Measurements from ENCODE around the gene NR2C2.

Gene NR2C2

DNA sequence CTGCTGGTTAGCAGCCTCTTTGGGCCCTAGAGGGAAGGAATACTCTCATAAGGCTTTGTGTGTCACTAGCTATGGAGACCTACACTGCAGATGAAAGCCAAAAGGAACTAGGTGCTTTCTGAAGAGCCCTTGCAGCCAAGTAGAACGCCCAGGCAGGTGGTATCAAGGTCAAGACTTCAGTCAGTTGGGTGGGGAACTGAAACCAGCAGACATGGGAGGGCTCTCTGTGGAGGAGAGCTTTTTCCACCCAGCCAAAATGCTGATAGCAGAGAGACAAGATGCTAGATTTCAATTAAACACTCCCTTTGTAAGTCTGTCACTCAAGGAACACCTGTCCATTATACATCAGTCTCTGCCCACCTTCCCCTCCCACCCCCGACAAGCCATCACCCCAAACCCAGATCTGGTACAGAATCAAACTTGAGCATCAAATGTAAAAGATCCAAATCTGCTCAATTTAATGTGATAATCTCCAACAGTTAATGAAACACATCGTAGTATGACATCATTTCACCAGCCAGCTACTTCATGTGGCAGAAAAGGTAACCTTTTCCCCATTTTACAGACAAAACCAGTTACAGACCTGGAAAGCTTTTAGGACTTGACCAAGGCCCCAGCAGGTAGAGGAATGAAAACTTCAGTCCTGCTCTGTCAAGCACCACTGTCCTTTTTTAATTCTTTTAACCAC lies 103.2 kb downstream of the NR2C2 start:
- DNase-seq (ENCODE audit: low read depth): no peak
- H3K4me3 ChIP-seq (ENCODE audit: low read depth, low read length): no peak overlapping the region
- TF ChIP-seq, protein P1, sequence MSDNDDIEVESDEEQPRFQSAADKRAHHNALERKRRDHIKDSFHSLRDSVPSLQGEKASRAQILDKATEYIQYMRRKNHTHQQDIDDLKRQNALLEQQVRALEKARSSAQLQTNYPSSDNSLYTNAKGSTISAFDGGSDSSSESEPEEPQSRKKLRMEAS (IDR thresholded peaks at IDR 0.05; ENCODE audit: low read depth, low read length): no peak
- TF ChIP-seq, protein P2, sequence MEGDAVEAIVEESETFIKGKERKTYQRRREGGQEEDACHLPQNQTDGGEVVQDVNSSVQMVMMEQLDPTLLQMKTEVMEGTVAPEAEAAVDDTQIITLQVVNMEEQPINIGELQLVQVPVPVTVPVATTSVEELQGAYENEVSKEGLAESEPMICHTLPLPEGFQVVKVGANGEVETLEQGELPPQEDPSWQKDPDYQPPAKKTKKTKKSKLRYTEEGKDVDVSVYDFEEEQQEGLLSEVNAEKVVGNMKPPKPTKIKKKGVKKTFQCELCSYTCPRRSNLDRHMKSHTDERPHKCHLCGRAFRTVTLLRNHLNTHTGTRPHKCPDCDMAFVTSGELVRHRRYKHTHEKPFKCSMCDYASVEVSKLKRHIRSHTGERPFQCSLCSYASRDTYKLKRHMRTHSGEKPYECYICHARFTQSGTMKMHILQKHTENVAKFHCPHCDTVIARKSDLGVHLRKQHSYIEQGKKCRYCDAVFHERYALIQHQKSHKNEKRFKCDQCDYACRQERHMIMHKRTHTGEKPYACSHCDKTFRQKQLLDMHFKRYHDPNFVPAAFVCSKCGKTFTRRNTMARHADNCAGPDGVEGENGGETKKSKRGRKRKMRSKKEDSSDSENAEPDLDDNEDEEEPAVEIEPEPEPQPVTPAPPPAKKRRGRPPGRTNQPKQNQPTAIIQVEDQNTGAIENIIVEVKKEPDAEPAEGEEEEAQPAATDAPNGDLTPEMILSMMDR (IDR thresholded peaks at IDR 0.05; ENCODE audit: low read depth, low read length): no peak
- TF ChIP-seq MYC (IDR thresholded peaks at IDR 0.05; ENCODE audit: low read depth, low read length) (no peak), POLR2A (IDR thresholded peaks at IDR 0.05; ENCODE audit: extremely low read depth, insufficient read length) (no peak)

DNA sequence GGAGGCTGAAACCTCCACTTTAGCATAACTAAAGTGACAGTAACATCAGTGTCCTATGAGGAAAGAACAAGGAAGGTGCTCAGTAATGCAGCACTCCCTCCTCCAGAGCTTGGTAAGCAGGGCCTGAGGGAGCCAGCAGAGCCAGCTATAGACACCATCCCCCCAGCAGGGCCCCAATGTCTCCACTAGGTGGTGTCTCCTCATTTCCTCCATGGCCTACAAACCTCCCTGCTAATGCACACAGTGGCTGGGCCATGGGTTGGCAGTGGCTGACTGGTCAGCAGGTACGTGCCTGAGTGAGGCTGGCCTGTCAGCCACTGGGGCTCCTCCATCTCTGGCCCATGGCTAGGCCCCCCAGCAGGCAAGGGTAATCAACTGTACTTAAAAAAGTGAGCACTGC lies 104.1 kb downstream of the NR2C2 start:
- TF ChIP-seq, protein P1 (IDR thresholded peaks at IDR 0.05; ENCODE audit: low read depth, low read length): no peak
- TF ChIP-seq POLR2A (IDR thresholded peaks at IDR 0.05; ENCODE audit: extremely low read depth, insufficient read length): no peak
- TF ChIP-seq MYC (IDR thresholded peaks at IDR 0.05; ENCODE audit: low read depth, low read length): no peak
- TF ChIP-seq, protein P2 (IDR thresholded peaks at IDR 0.05; ENCODE audit: low read depth, low read length): peak; percentile 76
- no peak overlapping the region for H3K4me3 ChIP-seq (ENCODE audit: low read depth, low read length)
- DNase-seq (ENCODE audit: low read depth): peak; percentile 61

DNA sequence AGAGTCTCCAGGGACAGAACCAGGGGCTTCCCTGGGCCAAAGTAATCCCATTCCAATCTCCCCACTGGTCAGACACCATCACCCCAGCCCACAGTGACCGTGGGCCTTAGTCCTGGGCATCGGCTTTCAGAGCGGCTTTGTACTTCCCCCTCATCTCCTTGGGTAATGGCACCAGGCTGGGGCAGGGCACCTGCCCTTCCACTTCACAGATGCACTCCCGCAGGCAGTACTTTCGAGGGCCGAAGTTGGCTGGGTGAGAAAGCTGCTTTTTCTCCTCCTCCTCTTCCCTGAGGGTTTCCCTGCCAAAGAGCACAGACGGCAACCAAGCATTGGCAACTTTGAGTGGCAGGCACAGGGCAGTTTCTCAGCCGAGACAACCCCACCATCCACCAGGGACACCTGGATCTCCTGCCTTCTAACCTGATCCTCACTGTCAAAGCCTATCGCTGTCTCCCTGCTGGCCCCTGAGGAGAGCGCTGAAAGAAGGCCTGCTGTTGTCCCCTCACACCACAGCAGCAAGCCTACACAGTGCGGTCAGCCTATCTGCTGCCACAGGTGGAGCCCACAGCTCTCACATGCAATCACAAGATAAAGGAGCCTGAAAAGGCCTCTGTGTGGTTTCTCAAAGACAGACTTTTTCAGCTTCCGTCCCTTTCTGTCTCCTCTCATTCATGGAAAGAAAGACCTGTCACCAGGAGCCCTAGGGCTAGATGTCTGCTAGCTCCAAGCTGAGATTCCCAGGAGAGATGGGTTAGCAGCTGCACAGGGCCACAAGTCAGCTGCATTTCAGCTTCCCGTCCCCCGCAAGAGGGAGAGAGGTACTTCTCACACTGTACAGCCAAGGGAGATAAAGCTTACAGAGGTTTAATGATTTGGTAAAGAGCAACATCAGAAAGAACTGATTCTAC lies 105.2 kb downstream of the NR2C2 start:
- TF ChIP-seq, protein P2 (IDR thresholded peaks at IDR 0.05; ENCODE audit: low read depth, low read length): no peak
- TF ChIP-seq MYC (IDR thresholded peaks at IDR 0.05; ENCODE audit: low read depth, low read length): no peak
- no peak for DNase-seq (ENCODE audit: low read depth)
- no peak overlapping the region for H3K4me3 ChIP-seq (ENCODE audit: low read depth, low read length)

DNA sequence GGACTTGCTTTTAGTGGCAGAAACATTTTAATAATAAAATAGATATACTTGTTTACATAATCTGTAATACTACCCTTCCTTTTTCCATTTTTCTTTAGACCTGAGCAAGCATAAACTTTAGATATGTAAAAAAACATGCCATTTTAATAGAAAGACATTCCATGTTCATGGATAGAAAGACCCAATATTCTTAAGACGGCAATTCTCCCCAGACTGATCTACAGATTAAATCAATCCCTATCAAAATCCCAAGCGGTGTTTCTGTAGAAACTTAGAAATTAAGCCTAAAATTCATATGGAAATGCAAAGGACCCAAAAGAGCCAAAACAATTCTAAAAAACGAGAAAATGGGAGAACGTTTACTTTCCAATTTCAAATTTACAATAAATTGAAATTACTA lies 106.2 kb downstream of the NR2C2 start:
- H3K4me3 ChIP-seq (ENCODE audit: low read depth, low read length): no peak overlapping the region
- DNase-seq (ENCODE audit: low read depth): no peak
- TF ChIP-seq, protein P2 (IDR thresholded peaks at IDR 0.05; ENCODE audit: low read depth, low read length): no peak

DNA sequence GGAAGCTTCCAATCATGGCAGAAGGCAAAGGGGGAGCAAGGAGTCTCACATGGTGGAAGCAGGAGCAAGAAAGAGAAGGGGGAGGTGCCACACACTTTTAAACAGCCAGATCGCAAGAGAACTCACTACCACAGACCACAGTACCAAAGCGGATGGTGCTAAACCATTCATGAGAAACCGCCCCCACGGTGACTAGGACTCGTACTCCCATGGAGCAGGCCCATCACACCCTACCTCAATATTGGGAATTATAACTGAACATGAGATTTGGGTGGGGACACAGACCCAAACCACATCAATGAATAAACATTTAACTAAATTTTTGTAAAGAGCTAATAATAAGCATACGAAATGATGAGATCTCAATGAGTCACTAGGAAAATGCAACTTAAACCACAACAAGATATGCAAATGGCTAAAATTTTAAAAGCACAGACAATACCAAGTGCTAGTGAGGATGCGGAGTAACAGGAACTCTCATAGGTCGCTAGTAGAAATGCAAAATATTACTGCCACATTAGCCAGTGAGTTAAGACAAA lies 107.7 kb downstream of the NR2C2 start:
- no peak overlapping the region for H3K4me3 ChIP-seq (ENCODE audit: low read depth, low read length)
- TF ChIP-seq, protein P2 (IDR thresholded peaks at IDR 0.05; ENCODE audit: low read depth, low read length): no peak
- TF ChIP-seq, protein P1 (IDR thresholded peaks at IDR 0.05; ENCODE audit: low read depth, low read length): no peak
- TF ChIP-seq POLR2A (IDR thresholded peaks at IDR 0.05; ENCODE audit: extremely low read depth, insufficient read length): no peak
- no peak for TF ChIP-seq MYC (IDR thresholded peaks at IDR 0.05; ENCODE audit: low read depth, low read length)
- DNase-seq (ENCODE audit: low read depth): peak; percentile 34

Measured in NB4 (cell line).